Activated T-cell treated with anti-CD3 and anti-CD28 coated beads, Interleukin-2, amount 50 U/mL, for 1 hour (primary cell): Measurements from ENCODE around the gene EVC.

Experiments
- DNase-seq: peaks from one replicate; pipeline ENCODE4 v3.0.0-alpha.2; 2020

EVC gene

GRCh38 chr4:5757954-5758353 lies 47.0 kb downstream of the EVC start:
- no peak for DNase-seq

- DNase-seq: no peak
Measured at GRCh38 chr4:5758741-5759140, 47.7 kb downstream of the EVC start.

GRCh38 chr4:5759236-5760075 lies 48.5 kb downstream of the EVC start:
- no peak for DNase-seq

GRCh38 chr4:5760246-5760645 lies 49.2 kb downstream of the EVC start:
- DNase-seq: no peak

GRCh38 chr4:5760936-5761480 lies 50.0 kb downstream of the EVC start:
- DNase-seq: no peak

- no peak for DNase-seq
Measured at GRCh38 chr4:5770051-5770450, 59.0 kb downstream of the EVC start.

- DNase-seq: no peak
Measured at GRCh38 chr4:5772528-5773270, 61.7 kb downstream of the EVC start.

GRCh38 chr4:5773271-5773555 lies 62.2 kb downstream of the EVC start:
- DNase-seq: no peak

GRCh38 chr4:5774416-5775036 lies 63.5 kb downstream of the EVC start:
- no peak for DNase-seq

- DNase-seq: no peak
Measured at GRCh38 chr4:5776510-5776909, 65.5 kb downstream of the EVC start.

GRCh38 chr4:5780831-5781480 lies 70.0 kb downstream of the EVC start:
- DNase-seq: no peak

GRCh38 chr4:5781691-5782090 lies 70.7 kb downstream of the EVC start:
- DNase-seq: no peak

- DNase-seq: no peak
Measured at GRCh38 chr4:5782829-5783476, 72.0 kb downstream of the EVC start.

GRCh38 chr4:5783486-5783885 lies 72.5 kb downstream of the EVC start:
- no peak for DNase-seq

- no peak for DNase-seq
Measured at GRCh38 chr4:5784021-5784420, 73.0 kb downstream of the EVC start.

GRCh38 chr4:5784960-5785611 lies 74.1 kb downstream of the EVC start:
- no peak for DNase-seq

- DNase-seq: no peak
Measured at GRCh38 chr4:5785806-5786680, 75.0 kb downstream of the EVC start.

GRCh38 chr4:5787311-5787710 lies 76.3 kb downstream of the EVC start:
- DNase-seq: no peak

- no peak for DNase-seq
Measured at GRCh38 chr4:5788144-5788543, 77.1 kb downstream of the EVC start.

- no peak for DNase-seq
Measured at GRCh38 chr4:5789141-5789540, 78.1 kb downstream of the EVC start.

- no peak for DNase-seq
Measured at GRCh38 chr4:5790546-5790857, 79.5 kb downstream of the EVC start.
